Measurements from ENCODE around the gene COBLL1. TPM values are rescaled to one million over a fixed set of nuclear protein-coding genes. Genes with fewer than 3 reads are reported as not detected.
"Not testable (repeated sequence)": the region's sequence is repeated elsewhere in the genome, so short reads cannot be mapped to it uniquely, and the experiment has no call there.

COBLL1 gene
- polyA plus RNA-seq, 5 donors = 14.6 to 26.4 (median 22.3) TPM

GRCh38 chr2:164717000-164717803 lies 124.4 kb downstream of the COBLL1 start:
- peak in 1 of 2 donors; percentile 18 for DNase-seq

GRCh38 chr2:164714471-164714870 lies 127.2 kb downstream of the COBLL1 start:
- no peak for DNase-seq

DNA sequence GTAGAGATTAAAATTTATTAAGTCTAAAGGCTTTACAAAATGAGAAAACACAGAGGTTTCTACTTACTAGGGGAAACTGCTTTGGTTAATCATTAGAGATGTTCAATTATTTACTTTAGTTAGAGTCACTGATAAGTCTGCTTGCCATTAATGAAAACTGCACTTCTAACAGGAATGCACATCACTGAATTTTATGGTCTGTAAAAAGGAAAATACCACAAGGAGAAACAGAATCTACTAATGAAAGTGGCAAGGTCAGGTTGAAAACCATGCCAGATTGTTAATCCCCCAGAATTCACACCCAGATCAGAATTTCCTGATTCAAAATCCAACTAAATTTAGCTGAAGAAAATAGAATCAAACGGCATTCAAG lies 129.9 kb downstream of the COBLL1 start:
- peak in 1 of 2 donors; percentile 21 for DNase-seq

- peak in 1 of 2 donors; percentile 25 for DNase-seq
These were observed 130.5 kb downstream of the COBLL1 start for GRCh38 chr2:164710837-164711765.

DNA sequence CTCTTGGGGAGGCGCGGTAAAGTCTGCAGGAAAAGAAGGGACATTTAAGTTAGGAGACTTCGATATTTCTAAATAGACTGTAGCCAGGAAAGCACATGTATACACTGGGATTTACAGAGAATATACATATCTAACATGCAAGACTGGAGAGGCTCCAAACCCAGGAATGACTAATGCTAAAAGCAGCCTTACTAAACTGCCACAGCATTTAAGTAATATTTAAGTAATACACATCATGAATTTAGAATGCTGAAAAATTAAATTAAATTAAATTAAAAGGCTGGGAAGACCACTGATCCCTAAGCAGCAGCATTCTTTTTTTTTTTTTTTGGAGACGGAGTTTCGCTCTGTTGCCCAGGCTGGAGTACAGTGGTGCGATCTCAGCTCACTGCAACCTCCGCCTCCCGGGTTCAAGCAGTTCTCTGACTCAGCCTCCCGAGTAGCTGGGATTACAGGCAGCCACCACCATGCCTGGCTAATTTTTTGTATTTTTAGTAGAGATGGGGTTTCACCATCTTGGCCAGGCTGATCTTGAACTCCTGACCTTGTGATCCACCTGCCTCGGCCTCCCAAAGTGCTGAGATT lies 131.3 kb downstream of the COBLL1 start:
- not testable (repeated sequence) for DNase-seq

GRCh38 chr2:164706522-164706921 lies 135.1 kb downstream of the COBLL1 start:
- DNase-seq = no peak

- no peak for DNase-seq
These were observed 136.0 kb downstream of the COBLL1 start for GRCh38 chr2:164705412-164706167.

GRCh38 chr2:164703915-164704706 lies 137.5 kb downstream of the COBLL1 start:
- DNase-seq = no peak

DNA sequence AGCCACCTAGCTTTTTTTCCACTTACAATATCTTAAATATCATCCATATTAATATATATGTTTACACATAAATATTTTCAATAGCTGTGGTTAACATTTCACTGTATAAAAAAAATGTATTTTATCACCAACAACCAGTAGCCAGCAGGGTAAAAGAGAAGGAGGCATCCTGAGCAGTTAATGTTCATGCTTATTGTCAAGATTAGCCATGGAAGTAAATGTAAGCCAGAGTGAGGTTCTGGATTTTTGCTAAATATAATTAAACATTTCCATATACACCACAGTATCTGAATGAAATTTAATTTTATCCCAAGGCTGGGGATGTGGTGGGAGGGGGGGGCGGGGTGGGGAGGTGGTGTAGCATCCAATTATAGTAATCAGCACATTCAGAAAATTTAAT lies 140.1 kb downstream of the COBLL1 start:
- DNase-seq = no peak

DNA sequence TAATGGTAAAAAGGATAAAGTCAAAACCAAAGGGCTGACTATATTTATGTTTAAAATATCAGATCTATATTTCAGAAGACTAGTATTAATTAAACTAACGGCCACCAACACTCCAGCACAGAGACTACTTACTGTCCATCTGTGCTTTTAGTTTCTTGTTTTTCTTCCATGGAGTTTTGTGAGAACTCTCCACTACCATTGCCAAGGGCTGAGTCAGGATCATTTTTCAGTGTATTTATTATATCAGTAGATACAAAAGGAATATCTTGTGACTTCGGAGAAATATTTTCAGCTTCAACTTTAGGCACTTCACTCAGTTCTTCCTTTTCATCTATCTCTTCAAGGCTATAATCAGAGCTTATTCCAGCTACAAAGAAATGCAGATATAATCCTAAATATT lies 141.2 kb downstream of the COBLL1 start:
- DNase-seq = no peak

DNA sequence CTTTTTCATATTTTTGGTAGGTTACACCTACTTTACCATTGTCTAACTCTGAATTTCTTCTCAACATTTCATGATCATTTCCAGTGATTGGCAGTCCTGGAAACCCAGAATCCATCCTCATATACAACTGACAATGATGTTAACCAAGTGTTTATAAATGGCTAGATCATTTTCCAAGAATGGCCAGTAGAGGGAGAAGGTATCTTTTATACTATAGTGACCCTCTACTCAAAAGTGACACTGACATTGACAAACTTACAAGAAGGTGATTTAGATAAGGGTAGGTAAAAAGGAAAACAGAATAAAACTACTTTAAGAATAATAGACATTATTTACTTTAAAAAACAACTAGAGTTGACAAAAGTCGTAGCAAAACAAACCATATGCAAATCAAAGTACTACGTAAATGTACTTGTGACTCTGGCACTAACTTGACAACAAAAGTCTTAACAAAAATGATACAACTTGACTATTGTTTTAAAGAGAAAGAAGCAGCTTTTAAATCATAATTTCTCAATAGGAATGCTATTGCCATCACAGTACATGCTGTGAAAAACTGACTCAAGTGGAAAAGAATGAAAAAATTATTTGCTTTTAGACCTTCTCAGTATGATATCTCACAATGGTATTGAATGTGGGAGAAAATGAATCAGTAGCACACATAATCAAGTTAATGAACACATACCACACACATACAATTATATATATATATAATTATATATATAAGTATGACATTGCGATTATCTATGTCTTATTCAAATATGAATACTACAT lies 143.7 kb downstream of the COBLL1 start:
- no peak for DNase-seq

DNA sequence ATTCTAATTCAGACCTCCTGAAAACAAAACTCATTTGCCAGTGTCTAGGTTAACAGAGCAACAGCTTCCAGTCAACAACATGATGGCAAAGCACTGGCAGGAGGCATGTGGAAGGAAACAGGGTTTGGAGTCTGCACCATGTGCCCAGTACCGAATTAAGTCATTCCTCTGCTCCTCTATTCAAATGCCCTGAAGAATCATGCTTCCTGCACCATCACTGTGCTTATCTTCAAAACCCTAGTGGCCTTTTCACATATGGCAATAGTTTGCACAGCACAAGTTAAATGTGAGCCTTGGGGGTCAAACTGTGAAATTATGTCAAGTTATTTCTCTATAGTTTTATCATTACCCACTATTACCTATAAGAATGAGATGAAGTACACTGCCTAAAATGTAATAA lies 145.0 kb downstream of the COBLL1 start:
- DNase-seq = no peak

- peak in 1 of 2 donors; percentile 12 for DNase-seq
These were observed 147.3 kb downstream of the COBLL1 start for GRCh38 chr2:164694275-164694695.

- no peak for DNase-seq
These were observed 147.8 kb downstream of the COBLL1 start for GRCh38 chr2:164693834-164694233.

DNA sequence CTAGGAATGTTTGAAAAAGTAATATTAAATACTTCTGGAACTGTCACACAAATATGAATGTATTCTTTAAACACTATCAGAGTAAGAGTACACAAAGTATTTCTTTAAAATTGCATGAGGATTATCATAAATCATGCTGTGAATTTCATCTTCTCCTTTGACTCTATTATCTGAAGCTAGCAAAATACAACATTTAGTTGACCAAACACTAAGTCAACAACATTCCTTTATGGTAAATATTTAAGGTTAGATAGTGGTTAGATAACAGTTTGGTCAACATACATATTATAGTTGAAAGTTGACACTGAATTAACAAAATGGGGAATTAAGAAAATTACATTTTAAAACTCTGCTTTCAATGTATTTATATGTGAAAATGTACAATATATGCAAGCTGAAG lies 148.2 kb downstream of the COBLL1 start:
- no peak for DNase-seq

GRCh38 chr2:164692958-164693357 lies 148.7 kb downstream of the COBLL1 start:
- DNase-seq = no peak

GRCh38 chr2:164692114-164692513 lies 149.5 kb downstream of the COBLL1 start:
- no peak for DNase-seq

DNA sequence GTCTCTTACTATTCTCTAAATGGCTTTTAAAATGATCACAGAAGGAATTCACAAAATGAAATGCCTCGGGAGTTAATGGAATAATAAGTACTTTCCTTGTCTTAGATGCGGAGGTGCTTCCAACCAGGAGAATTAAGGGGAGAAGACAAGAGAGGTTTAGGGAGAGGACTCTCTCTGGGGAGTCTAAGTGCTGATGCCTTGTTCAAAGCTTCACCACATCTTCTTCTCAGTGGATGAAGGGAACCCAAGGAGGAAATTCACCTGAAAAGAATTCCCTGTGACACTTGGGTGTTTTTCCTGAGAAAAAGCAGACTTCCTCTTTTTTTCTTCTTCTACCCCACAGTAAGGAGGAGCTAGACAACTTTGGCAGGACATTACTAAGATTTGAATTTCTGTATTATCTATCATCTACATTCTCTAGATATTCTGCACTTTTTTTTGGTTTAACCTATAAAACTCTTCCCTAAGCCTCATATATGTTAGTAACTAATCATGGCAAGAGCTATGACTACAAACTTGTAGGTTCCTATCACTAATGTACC lies 150.2 kb downstream of the COBLL1 start:
- no peak for DNase-seq

- no peak for DNase-seq
These were observed 151.3 kb downstream of the COBLL1 start for GRCh38 chr2:164690361-164690760.

Data from right lung (tissue), 5 donors.